DMS79 (cell line): ENCODE results near the gene FBXW10B.
"Not testable (repeated sequence)": the region's sequence is repeated elsewhere in the genome, so short reads cannot be mapped to it uniquely, and the experiment has no call there.

Source experiments
- DNase-seq: peaks from one replicate; lab custom pipeline; 2025; lab: John Stamatoyannopoulos, UW

Gene FBXW10B

GRCh38 chr17:15642014-15642413 is 22.5 kb upstream of the FBXW10B start:
- not testable (repeated sequence) for DNase-seq

- not testable (repeated sequence) for DNase-seq
These were observed 11.5 kb upstream of the FBXW10B start for GRCh38 chr17:15630930-15631453.

GRCh38 chr17:15629991-15630390 is 10.5 kb upstream of the FBXW10B start:
- not testable (repeated sequence) for DNase-seq

- DNase-seq: not testable (repeated sequence)
These were observed 4.2 kb upstream of the FBXW10B start for GRCh38 chr17:15623661-15624209.

- DNase-seq: not testable (repeated sequence)
These were observed 3.8 kb upstream of the FBXW10B start for GRCh38 chr17:15623255-15623654.

- not testable (repeated sequence) for DNase-seq
These were observed 2.6 kb upstream of the FBXW10B start for GRCh38 chr17:15622124-15622523.

- DNase-seq: not testable (repeated sequence)
These were observed 2.7 kb downstream of the FBXW10B start for GRCh38 chr17:15616828-15617227.

GRCh38 chr17:15615850-15616249 is 3.7 kb downstream of the FBXW10B start:
- not testable (repeated sequence) for DNase-seq

- DNase-seq: not testable (repeated sequence)
These were observed 6.4 kb downstream of the FBXW10B start for GRCh38 chr17:15613111-15613510.

- not testable (repeated sequence) for DNase-seq
These were observed 26.5 kb downstream of the FBXW10B start for GRCh38 chr17:15592960-15593359.

- DNase-seq: not testable (repeated sequence)
These were observed 27.5 kb downstream of the FBXW10B start for GRCh38 chr17:15591986-15592385.

- not testable (repeated sequence) for DNase-seq
These were observed 28.7 kb downstream of the FBXW10B start for GRCh38 chr17:15590844-15591243.

GRCh38 chr17:15589544-15590536 is 29.7 kb downstream of the FBXW10B start:
- not testable (repeated sequence) for DNase-seq

- not testable (repeated sequence) for DNase-seq
These were observed 31.5 kb downstream of the FBXW10B start for GRCh38 chr17:15588017-15588416.

- not testable (repeated sequence) for DNase-seq
These were observed 36.2 kb downstream of the FBXW10B start for GRCh38 chr17:15583313-15583712.

GRCh38 chr17:15581462-15581861 is 38.0 kb downstream of the FBXW10B start:
- not testable (repeated sequence) for DNase-seq

GRCh38 chr17:15576848-15577247 is 42.7 kb downstream of the FBXW10B start:
- DNase-seq: not testable (repeated sequence)

GRCh38 chr17:15574660-15575059 is 44.8 kb downstream of the FBXW10B start:
- not testable (repeated sequence) for DNase-seq

GRCh38 chr17:15573870-15574269 is 45.6 kb downstream of the FBXW10B start:
- not testable (repeated sequence) for DNase-seq
